HepG2 (cell line): ENCODE data around the gene MTURN. TPM values are rescaled to one million over a fixed set of nuclear protein-coding genes. Genes with fewer than 3 reads are reported as not detected.

ENCODE experiments used
- ATAC-seq: fragments of 200-7000 bp; cut with Tn5 transposase; 3 replicates; pipeline ENCODE4 v1.9.1; 2020; ENCODE audit warnings: mild to moderate bottlenecking, moderate library complexity
- BruUV-seq: library from RNA; stranded (reverse); fragments of 400-500 nt; replicated peaks from 2 replicates; lab custom pipeline; 2021; lab: Mats Ljungman, UMichigan
- CTCF ChIA-PET: fragments of 300-600 bp; formaldehyde crosslinking; extraction: SDS; loops from one replicate; lab custom pipeline; 2021; ENCODE audit warnings: low total read pairs, inconsistent platforms, low intra/inter-chr PET ratio; lab: Yijun Ruan, JAX
- POLR2A ChIA-PET: fragments of 350-600 bp; sonication (Branson Sonifier 250); formaldehyde crosslinking; loops from one replicate; lab custom pipeline; 2020; ENCODE audit warnings: antibody characterized with exemption, inconsistent platforms; lab: Yijun Ruan, JAX
- DNase-seq: peaks from one replicate; pipeline ENCODE4 v3.0.0-alpha.2; 2015; ENCODE audit warnings: low spot score
- FAIRE-seq: peaks from 3 replicates; lab custom pipeline; 2011; peaks lifted over from hg19 to GRCh38; lab: Jason Lieb, UNC
- H2AFZ ChIP-seq: one replicate; pipeline ENCODE4 v1.6.1; 2011; ENCODE audit warnings: low read length, inconsistent platforms
- H3K27ac ChIP-seq: fragments of 300-600 bp; 3 replicates; pipeline ENCODE4 v1.8.0; 2011; ENCODE audit warnings: mixed run types, mild to moderate bottlenecking, mixed read lengths, low read length, inconsistent platforms; ENCODE audit not compliant: insufficient read depth; ENCODE audit errors: extremely low read length
- H3K27me3 ChIP-seq, 2 experiments: fragments of 200-600 bp in 1 of 2; 2 replicates in 1 of 2; 3 replicates in 1 of 2; pipeline versions ENCODE4 v1.6.0 to v1.8.0; 2011; ENCODE audit warnings: low read length in 2 of 2, mild to moderate bottlenecking in 2 of 2, moderate library complexity in 2 of 2, inconsistent platforms in 1 of 2; ENCODE audit not compliant: insufficient read depth in 2 of 2, control insufficient read depth in 1 of 2
- H3K36me3 ChIP-seq, 2 experiments: fragments of 200-600 bp in 1 of 2; replicated peaks in 1 of 2; 2 replicates in 1 of 2; 3 replicates in 1 of 2; pipeline versions ENCODE4 v1.5.1 to v1.8.0; 2011; ENCODE audit warnings: low read length in 2 of 2, inconsistent platforms in 1 of 2; ENCODE audit not compliant: insufficient read depth in 2 of 2, control insufficient read depth in 1 of 2
- H3K4me1 ChIP-seq: 2 replicates; pipeline ENCODE4 v1.5.1; 2012; ENCODE audit warnings: low read length, inconsistent platforms; ENCODE audit not compliant: insufficient read depth
- H3K4me2 ChIP-seq: 2 replicates; pipeline ENCODE4 v1.6.0; 2011; ENCODE audit warnings: low read depth, low read length, inconsistent platforms
- H3K4me3 ChIP-seq, 3 experiments: fragments of 200-600 bp in 1 of 3; sonication (generic), shearing (Covaris generic) in 1 of 3; replicated peaks in 1 of 3; 2 replicates each; pipeline ENCODE4 v1.5.1; 2011 to 2016; ENCODE audit warnings: low read length in 3 of 3, inconsistent platforms in 2 of 3, low read depth in 2 of 3, mild to moderate bottlenecking in 2 of 3, control low read depth in 1 of 3, mixed read lengths in 1 of 3; ENCODE audit not compliant: insufficient read depth in 1 of 3
- H3K79me2 ChIP-seq: one replicate; pipeline ENCODE4 v1.6.1; 2011; ENCODE audit warnings: low read length, inconsistent platforms; ENCODE audit not compliant: insufficient read depth
- H3K9ac ChIP-seq: 2 replicates; pipeline ENCODE4 v1.6.0; 2011; ENCODE audit warnings: mild to moderate bottlenecking, low read depth, low read length, inconsistent platforms; ENCODE audit not compliant: insufficient read depth
- H3K9me3 ChIP-seq: 2 replicates; pipeline ENCODE4 v1.5.1; 2012; ENCODE audit warnings: mild to moderate bottlenecking, low read length
- H4K20me1 ChIP-seq: 2 replicates; pipeline ENCODE4 v1.6.0; 2011; ENCODE audit warnings: inconsistent platforms, mild to moderate bottlenecking, low read length, moderate library complexity; ENCODE audit not compliant: insufficient read depth
- BRD4 ChIP-seq: sonication (generic); formaldehyde crosslinking; IDR thresholded peaks from 2 replicates; pipeline ENCODE4 v1.4.0; 2020; ENCODE audit warnings: missing genetic modification reagents
- ESRRA ChIP-seq: sonication (generic); formaldehyde crosslinking; IDR thresholded peaks from 2 replicates; pipeline ENCODE4 v1.5.1; 2020; ENCODE audit warnings: mild to moderate bottlenecking, low read depth, missing genetic modification reagents
- IRF2 ChIP-seq: IDR thresholded peaks from 2 replicates; pipeline ENCODE4 v1.6.1; 2018; ENCODE audit warnings: missing genetic modification reagents, missing compliant biosample characterization
- JUNB ChIP-seq: sonication (generic); formaldehyde crosslinking; IDR thresholded peaks from 2 replicates; pipeline ENCODE4 v1.8.0; 2022; ENCODE audit warnings: missing genetic modification reagents, mild to moderate bottlenecking, borderline replicate concordance
- KDM6A ChIP-seq: IDR thresholded peaks from 2 replicates; pipeline ENCODE4 v1.6.1; 2016; ENCODE audit warnings: low read depth
- NAIF1 ChIP-seq: sonication (generic); formaldehyde crosslinking; IDR thresholded peaks from 2 replicates; pipeline ENCODE4 v1.5.0; 2020; ENCODE audit warnings: mild to moderate bottlenecking, missing genetic modification reagents, borderline replicate concordance
- SIN3B ChIP-seq: fragments of 150-350 bp; IDR thresholded peaks from 2 replicates; pipeline ENCODE4 v1.6.1; 2014; ENCODE audit warnings: low read length
- ZNF326 ChIP-seq: sonication (generic); formaldehyde crosslinking; IDR thresholded peaks from 2 replicates; pipeline ENCODE4 v1.4.0; 2020; ENCODE audit warnings: missing genetic modification reagents, borderline replicate concordance
- ZNF367 ChIP-seq: sonication (generic); formaldehyde crosslinking; IDR thresholded peaks from 2 replicates; pipeline ENCODE4 v1.4.0; 2020; ENCODE audit warnings: missing genetic modification reagents, borderline replicate concordance
- ZNF816 ChIP-seq: sonication (generic); formaldehyde crosslinking; IDR thresholded peaks from 2 replicates; pipeline ENCODE4 v1.8.0; 2022; ENCODE audit warnings: missing genetic modification reagents, mild to moderate bottlenecking, borderline replicate concordance
- whole genome bisulfite sequencing: methylation state at CpG from one replicate; pipeline ENCODE4 v1.1.6; 2017; ENCODE audit warnings: low lambda C conversion rate; 5-methylcytosine and 5-hydroxymethylcytosine counted together
- in situ Hi-C: cut with HindIII; loops from 2 replicates; pipeline ENCODE4 v1.10.0; 2017; ENCODE audit warnings: low pct_unique_long_range_greater_than_20kb; ENCODE audit not compliant: extremely low pct_ligation_motif_present
- intact Hi-C: fragments of 100-400 bp; cut with micrococcal nuclease; formaldehyde crosslinking; loops from one replicate; pipeline ENCODE4 v1.10.0; 2022; ENCODE audit not compliant: unreplicated experiment
- polyA plus RNA-seq, 8 experiments: library from polyadenylated mRNA; depleted of rRNA in 3 of 8; stranded (reverse) in 7 of 8; unstranded in 1 of 8; fragments of >200 nt; fragmentation: Illumina TruSeq in 4 of 8; extraction: Trizol in 4 of 8; gene quantifications; 2 replicates each; pipeline versions ENCODE4 v1.2.1 to v1.2.3, GENCODE V29; 2011 to 2016; ENCODE audit warnings: low read depth in 4 of 8, missing spikeins in 1 of 8, mixed read lengths in 1 of 8; ENCODE audit not compliant: insufficient read depth in 1 of 8
- total RNA-seq, 5 experiments: library from RNA; depleted of rRNA; stranded (reverse); fragments of >200 nt; fragmentation: Illumina TruSeq; extraction: Trizol; gene quantifications; 2 replicates each; pipeline ENCODE4 v1.2.3, GENCODE V29; 2016; ENCODE audit warnings: low read depth in 1 of 5
- TF ChIP-seq, protein P1 (sequence below): sonication (generic); formaldehyde crosslinking; IDR thresholded peaks from 2 replicates; pipeline ENCODE4 v1.8.1; 2022; ENCODE audit warnings: mild to moderate bottlenecking, missing genetic modification reagents
- TF ChIP-seq, protein P2 (sequence below): sonication (generic); formaldehyde crosslinking; IDR thresholded peaks from 2 replicates; pipeline ENCODE4 v1.4.0; 2020; ENCODE audit warnings: mild to moderate bottlenecking, missing genetic modification reagents

Gene MTURN
- total and polyA plus RNA-seq, 2 of the 13 experiments (the other 11 are each of a cell fraction or from before 2014, with no cell fraction given) = 5.7 to 7.2 TPM

DNA sequence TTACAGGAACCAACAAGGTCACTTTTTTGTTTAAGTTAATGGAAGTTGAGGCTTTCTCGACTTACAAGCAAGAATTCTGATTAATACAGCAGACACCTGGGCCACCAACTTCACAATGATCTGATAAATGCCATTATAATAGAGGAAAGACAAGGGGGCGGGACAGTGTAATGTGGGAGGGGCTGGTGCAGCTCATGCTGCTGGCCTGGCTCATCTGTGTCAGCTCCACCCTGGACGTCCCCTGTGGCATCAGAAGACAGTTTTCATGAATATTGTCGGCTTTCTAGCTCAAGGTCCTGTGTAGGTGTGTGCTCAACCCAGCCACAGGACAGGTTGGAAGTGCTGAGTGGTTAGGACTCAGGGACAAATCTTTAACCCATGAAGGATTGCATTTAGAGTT lies 57.0 kb downstream of the MTURN start:
- H3K9me3 ChIP-seq = peaks cover 29% of the 10 kb centered on the region
- no peak overlapping the region for H3K9ac ChIP-seq
- POLR2A ChIA-PET = no interaction called here
- H3K79me2 ChIP-seq = no peaks in the 10 kb centered on the region
- no peak overlapping the region for H3K27ac ChIP-seq
- no TSS peak for BruUV-seq
- peaks cover 10% of the 10 kb centered on the region for H3K4me1 ChIP-seq
- no peak overlapping the region for H2AFZ ChIP-seq
- H3K27me3 ChIP-seq = 0 out of 5 replicates have a peak, but pooled peaks cover 0 to 5% of the 10 kb centered on the region in 2 experiments
- intact Hi-C loops (no loop called here), in situ Hi-C loops (no loop called here)
- WGBS = 3% methylated on average over 4 of the region's 4 CpGs
- no peaks in the 10 kb centered on the region for H4K20me1 ChIP-seq
- ATAC-seq (no peak), FAIRE-seq (no peak), DNase-seq (no peak)
- H3K36me3 ChIP-seq = no peaks in the 10 kb centered on the region
- H3K4me2 ChIP-seq = no peak overlapping the region
- no peak for TF ChIP-seq IRF2
- no peak for TF ChIP-seq BRD4 (CRISPR knock-in tag)
- TF ChIP-seq ZNF326 = no peak
- no peak for TF ChIP-seq JUNB (CRISPR knock-in tag)
- no peak for TF ChIP-seq ZNF816
- TF ChIP-seq NAIF1 = no peak
- no peak for TF ChIP-seq ESRRA (CRISPR knock-in tag)
- TF ChIP-seq SIN3B = no peak
- no peak for TF ChIP-seq ZNF367 (CRISPR knock-in tag)
- no peak for TF ChIP-seq KDM6A (CRISPR knock-in tag)
- TF ChIP-seq, protein P1, sequence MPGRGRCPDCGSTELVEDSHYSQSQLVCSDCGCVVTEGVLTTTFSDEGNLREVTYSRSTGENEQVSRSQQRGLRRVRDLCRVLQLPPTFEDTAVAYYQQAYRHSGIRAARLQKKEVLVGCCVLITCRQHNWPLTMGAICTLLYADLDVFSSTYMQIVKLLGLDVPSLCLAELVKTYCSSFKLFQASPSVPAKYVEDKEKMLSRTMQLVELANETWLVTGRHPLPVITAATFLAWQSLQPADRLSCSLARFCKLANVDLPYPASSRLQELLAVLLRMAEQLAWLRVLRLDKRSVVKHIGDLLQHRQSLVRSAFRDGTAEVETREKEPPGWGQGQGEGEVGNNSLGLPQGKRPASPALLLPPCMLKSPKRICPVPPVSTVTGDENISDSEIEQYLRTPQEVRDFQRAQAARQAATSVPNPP (CRISPR knock-in tag) = no peak
- TF ChIP-seq, protein P2, sequence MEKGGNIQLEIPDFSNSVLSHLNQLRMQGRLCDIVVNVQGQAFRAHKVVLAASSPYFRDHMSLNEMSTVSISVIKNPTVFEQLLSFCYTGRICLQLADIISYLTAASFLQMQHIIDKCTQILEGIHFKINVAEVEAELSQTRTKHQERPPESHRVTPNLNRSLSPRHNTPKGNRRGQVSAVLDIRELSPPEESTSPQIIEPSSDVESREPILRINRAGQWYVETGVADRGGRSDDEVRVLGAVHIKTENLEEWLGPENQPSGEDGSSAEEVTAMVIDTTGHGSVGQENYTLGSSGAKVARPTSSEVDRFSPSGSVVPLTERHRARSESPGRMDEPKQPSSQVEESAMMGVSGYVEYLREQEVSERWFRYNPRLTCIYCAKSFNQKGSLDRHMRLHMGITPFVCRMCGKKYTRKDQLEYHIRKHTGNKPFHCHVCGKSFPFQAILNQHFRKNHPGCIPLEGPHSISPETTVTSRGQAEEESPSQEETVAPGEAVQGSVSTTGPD (CRISPR knock-in tag) = no peak
- CTCF ChIA-PET = no interaction called here
- no peak overlapping the region for H3K4me3 ChIP-seq
